ENCODE results near the gene PDK2. TPM values are rescaled to one million over a fixed set of nuclear protein-coding genes. Genes with fewer than 3 reads are reported as not detected.

The PDK2 gene
- total RNA-seq, 1 experiment from 2014 or later = 9.9 TPM

GRCh38 chr17:50063561-50064252 is 31.4 kb upstream of the PDK2 start:
- Mint-ChIP-seq H3K27me3 (ENCODE audit: insufficient read depth, unreplicated experiment) (no peaks in the 10 kb centered on the region), H3K36me3 (ENCODE audit: insufficient read depth, unreplicated experiment) (peaks cover 51% of the 10 kb centered on the region), H3K9me3 (ENCODE audit: unreplicated experiment) (no peaks in the 10 kb centered on the region), H3K4me1 (ENCODE audit: insufficient read depth, unreplicated experiment) (peaks cover 66% of the 10 kb centered on the region), H3K4me3 (ENCODE audit: unreplicated experiment) (peak overlapping the region; percentile 63), H3K27ac (ENCODE audit: low read depth, unreplicated experiment) (peak overlapping the region; percentile 95)
- no peak for TF ChIP-seq CTCF (IDR thresholded peaks at IDR 0.05; ENCODE audit: unreplicated experiment)
- DNase-seq (ENCODE audit: unreplicated experiment) = peak; percentile 73
- no TSS peak for BruUV-seq (replicated peaks)
- ChIA-PET CTCF (interaction anchor here (0.5 to 10.3 kb wide), 6 partner anchors 9 to 115 kb away, joined by 3 to 79 read pairs (median 7); partner anchors contain the start of gene PDK2), POLR2A (interaction anchor here (0.6 to 9.7 kb wide), 11 partner anchors 9 to 62 kb away, joined by 3 to 192 read pairs (median 7); partner anchors contain the start of genes ITGA3 and PDK2)
- intact Hi-C loops (cut with micrococcal nuclease) = loop anchor here (2.0 kb wide), 1 partner anchor 19 kb away; no protein-coding TSS in a partner anchor

GRCh38 chr17:50064253-50065001 is 30.7 kb upstream of the PDK2 start:
- CTCF ChIA-PET = interaction anchor here (0.6 to 10.3 kb wide), 7 partner anchors 8 to 37 kb away, joined by 3 to 79 read pairs (median 8); partner anchors contain the start of gene PDK2
- Mint-ChIP-seq H3K4me3 (ENCODE audit: unreplicated experiment) (peak overlapping the region; percentile 63), H3K27me3 (ENCODE audit: insufficient read depth, unreplicated experiment) (no peaks in the 10 kb centered on the region), H3K4me1 (ENCODE audit: insufficient read depth, unreplicated experiment) (peaks cover 59% of the 10 kb centered on the region), H3K36me3 (ENCODE audit: insufficient read depth, unreplicated experiment) (peaks cover 58% of the 10 kb centered on the region), H3K9me3 (ENCODE audit: unreplicated experiment) (no peaks in the 10 kb centered on the region), H3K27ac (ENCODE audit: low read depth, unreplicated experiment) (peak overlapping the region; percentile 95)
- POLR2A ChIA-PET = interaction anchor here (0.6 to 9.7 kb wide), 17 partner anchors 9 to 356 kb away, joined by 3 to 192 read pairs (median 4); partner anchors contain the start of genes ITGA3 and PDK2
- intact Hi-C loops (cut with micrococcal nuclease) = loop anchor here (2.0 kb wide), 1 partner anchor 18 kb away; no protein-coding TSS in a partner anchor
- no TSS peak for BruUV-seq (replicated peaks)
- TF ChIP-seq CTCF (IDR thresholded peaks at IDR 0.05; ENCODE audit: unreplicated experiment) = no peak
- DNase-seq (ENCODE audit: unreplicated experiment) = peak; percentile 99

GRCh38 chr17:50065056-50065455 is 30.1 kb upstream of the PDK2 start:
- POLR2A ChIA-PET = interaction anchor here (0.7 to 9.7 kb wide), 15 partner anchors 9 to 356 kb away, joined by 3 to 192 read pairs (median 5); partner anchors contain the start of genes ITGA3 and PDK2
- H3K27ac Mint-ChIP-seq (ENCODE audit: low read depth, unreplicated experiment) = peak overlapping the region; percentile 95
- intact Hi-C loops (cut with micrococcal nuclease) = loop anchor here (2.0 kb wide), 1 partner anchor 18 kb away; no protein-coding TSS in a partner anchor

More at GRCh38 chr17:50065056-50065455, 30.1 kb upstream of the PDK2 start:
- CTCF ChIA-PET = interaction anchor here (0.6 to 10.3 kb wide), 7 partner anchors 9 to 38 kb away, joined by 3 to 79 read pairs (median 8); partner anchors contain the start of gene PDK2
- Mint-ChIP-seq H3K4me3 (ENCODE audit: unreplicated experiment) (peak overlapping the region; percentile 63), H3K36me3 (ENCODE audit: insufficient read depth, unreplicated experiment) (peaks cover 64% of the 10 kb centered on the region), H3K27me3 (ENCODE audit: insufficient read depth, unreplicated experiment) (no peaks in the 10 kb centered on the region), H3K4me1 (ENCODE audit: insufficient read depth, unreplicated experiment) (peaks cover 52% of the 10 kb centered on the region), H3K9me3 (ENCODE audit: unreplicated experiment) (no peaks in the 10 kb centered on the region)
- no TSS peak for BruUV-seq (replicated peaks)
- TF ChIP-seq CTCF (IDR thresholded peaks at IDR 0.05; ENCODE audit: unreplicated experiment) = no peak
- no peak for DNase-seq (ENCODE audit: unreplicated experiment)
